Esophagus muscularis mucosa (tissue), 3 donors: ENCODE data around the gene RSPO1.

ENCODE experiments used
- POLR2AphosphoS5 ChIP-seq, 2 donors: sonication (generic); formaldehyde crosslinking; IDR thresholded peaks; one replicate each; pipeline ENCODE4 v1.6.1; 2017; ENCODE audit warnings: antibody characterized with exemption in 2 of 2
- TF ChIP-seq, protein P1 (sequence below), 3 experiments: fragments of 200-600 bp in 2 of 3; fragments of 450-650 bp in 1 of 3; sonication (generic) in 2 of 3; IDR thresholded peaks; one replicate each; pipeline ENCODE4 v1.5.1; 2017 to 2019; ENCODE audit warnings: antibody characterized with exemption in 3 of 3, mild to moderate bottlenecking in 2 of 3, moderate library complexity in 1 of 3

DNA sequence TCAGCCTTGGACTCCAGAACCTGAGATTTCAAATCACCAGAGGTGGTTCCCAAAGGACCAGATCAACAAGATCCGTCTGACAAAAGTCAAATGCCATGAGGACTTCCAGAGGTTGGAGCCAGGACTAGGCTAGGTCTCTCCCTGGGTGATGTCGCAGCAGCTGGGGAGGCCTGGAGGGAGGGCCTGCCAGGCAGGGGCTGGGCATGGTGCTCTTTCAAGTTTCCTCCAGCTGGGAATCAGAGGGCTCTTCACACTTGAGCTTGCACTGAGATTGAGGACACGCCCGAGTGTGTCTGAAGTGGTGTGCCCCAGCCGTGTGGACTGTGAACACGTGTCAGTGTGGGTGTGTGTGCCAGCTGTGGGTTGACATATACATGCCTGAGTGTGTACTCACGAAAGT lies 21.3 kb upstream of the RSPO1 start:
- TF ChIP-seq POLR2AphosphoS5 (IDR thresholded peaks at IDR 0.05): no peak
- TF ChIP-seq, protein P1, sequence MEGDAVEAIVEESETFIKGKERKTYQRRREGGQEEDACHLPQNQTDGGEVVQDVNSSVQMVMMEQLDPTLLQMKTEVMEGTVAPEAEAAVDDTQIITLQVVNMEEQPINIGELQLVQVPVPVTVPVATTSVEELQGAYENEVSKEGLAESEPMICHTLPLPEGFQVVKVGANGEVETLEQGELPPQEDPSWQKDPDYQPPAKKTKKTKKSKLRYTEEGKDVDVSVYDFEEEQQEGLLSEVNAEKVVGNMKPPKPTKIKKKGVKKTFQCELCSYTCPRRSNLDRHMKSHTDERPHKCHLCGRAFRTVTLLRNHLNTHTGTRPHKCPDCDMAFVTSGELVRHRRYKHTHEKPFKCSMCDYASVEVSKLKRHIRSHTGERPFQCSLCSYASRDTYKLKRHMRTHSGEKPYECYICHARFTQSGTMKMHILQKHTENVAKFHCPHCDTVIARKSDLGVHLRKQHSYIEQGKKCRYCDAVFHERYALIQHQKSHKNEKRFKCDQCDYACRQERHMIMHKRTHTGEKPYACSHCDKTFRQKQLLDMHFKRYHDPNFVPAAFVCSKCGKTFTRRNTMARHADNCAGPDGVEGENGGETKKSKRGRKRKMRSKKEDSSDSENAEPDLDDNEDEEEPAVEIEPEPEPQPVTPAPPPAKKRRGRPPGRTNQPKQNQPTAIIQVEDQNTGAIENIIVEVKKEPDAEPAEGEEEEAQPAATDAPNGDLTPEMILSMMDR (IDR thresholded peaks at IDR 0.05): no peak
